GM06990 (cell line): ENCODE measurements around the gene S100A10.

ENCODE experiments used
- DNase-seq: peaks from one replicate; pipeline ENCODE4 v3.0.0-alpha.2; 2011; ENCODE audit not compliant: insufficient read length; ENCODE audit errors: extremely low read depth
- H3K27me3 ChIP-seq: replicated peaks from 2 replicates; pipeline ENCODE4 v1.6.0; 2011; ENCODE audit warnings: low read length; ENCODE audit not compliant: control insufficient read depth, insufficient read depth
- H3K36me3 ChIP-seq: 2 replicates; pipeline ENCODE4 v1.5.1; 2011; ENCODE audit warnings: low read length; ENCODE audit not compliant: control insufficient read depth, insufficient read depth
- H3K4me3 ChIP-seq: replicated peaks from 2 replicates; pipeline ENCODE4 v1.5.1; 2011; ENCODE audit warnings: low read depth, mild to moderate bottlenecking, control low read depth, low read length
- CTCF ChIP-seq: IDR thresholded peaks from 2 replicates; pipeline ENCODE4 v1.5.1; 2011; ENCODE audit warnings: low read length, control low read depth, mild to moderate bottlenecking, inconsistent platforms; ENCODE audit not compliant: insufficient read depth, poor library complexity, severe bottlenecking

The S100A10 gene

GRCh38 chr1:152021569-152021968 lies 27.9 kb upstream of the S100A10 start:
- no peak for TF ChIP-seq CTCF
- H3K4me3 ChIP-seq = no peak overlapping the region
- no peak for DNase-seq
- no peaks in the 10 kb centered on the region; the same call in 1 of the 2 replicates for H3K27me3 ChIP-seq
- no peaks in the 10 kb centered on the region for H3K36me3 ChIP-seq

GRCh38 chr1:152020849-152021248 lies 27.2 kb upstream of the S100A10 start:
- TF ChIP-seq CTCF = no peak
- no peak for DNase-seq
- Histone ChIP-seq H3K27me3 (no peaks in the 10 kb centered on the region; the same call in 1 of the 2 replicates), H3K4me3 (no peak overlapping the region), H3K36me3 (no peaks in the 10 kb centered on the region)

GRCh38 chr1:152018537-152018936 lies 24.9 kb upstream of the S100A10 start:
- no peaks in the 10 kb centered on the region for H3K36me3 ChIP-seq
- DNase-seq = no peak
- H3K4me3 ChIP-seq = no peak overlapping the region
- H3K27me3 ChIP-seq = no peaks in the 10 kb centered on the region; the same call in 1 of the 2 replicates
- TF ChIP-seq CTCF = peak; percentile 52

DNA sequence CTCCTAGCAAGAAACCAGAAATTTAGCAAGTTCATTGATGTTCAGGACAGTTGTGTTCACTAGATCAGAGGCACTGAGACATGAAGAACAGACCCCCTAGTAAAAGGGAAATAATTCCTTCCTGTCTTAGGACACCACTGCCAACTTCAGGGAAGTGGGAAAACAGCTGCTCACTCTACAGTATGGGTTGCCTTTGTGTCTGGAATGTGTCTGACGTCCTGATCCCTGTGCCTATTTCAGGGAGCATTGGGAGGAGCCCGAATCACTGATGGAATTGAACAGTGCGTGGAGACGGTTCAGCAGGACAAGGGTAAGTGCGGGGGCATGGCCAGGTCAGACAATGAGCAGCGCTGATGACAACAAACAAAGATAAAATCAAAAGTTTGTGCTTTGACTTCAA lies 22.1 kb upstream of the S100A10 start:
- Histone ChIP-seq H3K36me3 (no peaks in the 10 kb centered on the region), H3K4me3 (no peak overlapping the region), H3K27me3 (no peaks in the 10 kb centered on the region; the same call in 1 of the 2 replicates)
- no peak for DNase-seq
- TF ChIP-seq CTCF = no peak

GRCh38 chr1:152014943-152015342 lies 21.3 kb upstream of the S100A10 start:
- H3K4me3 ChIP-seq = no peak overlapping the region
- TF ChIP-seq CTCF = no peak
- no peaks in the 10 kb centered on the region for H3K36me3 ChIP-seq
- H3K27me3 ChIP-seq = no peaks in the 10 kb centered on the region; the same call in 1 of the 2 replicates
- no peak for DNase-seq

- H3K27me3 ChIP-seq = no peaks in the 10 kb centered on the region; the same call in none of the 2 replicates
- no peak for DNase-seq
- TF ChIP-seq CTCF = peak; percentile 82
Observed at GRCh38 chr1:152013664-152014237, 20.1 kb upstream of the S100A10 start.

More at GRCh38 chr1:152013664-152014237, 20.1 kb upstream of the S100A10 start:
- Histone ChIP-seq H3K36me3 (no peaks in the 10 kb centered on the region), H3K4me3 (no peak overlapping the region)
